Aorta (tissue), 5 donors: ENCODE results near the gene G6PC1. TPM values are rescaled to one million over a fixed set of nuclear protein-coding genes. Genes with fewer than 3 reads are reported as not detected.
"Not testable (repeated sequence)": the region's sequence is repeated elsewhere in the genome, so short reads cannot be mapped to it uniquely, and the experiment has no call there.

Experiments used
- ATAC-seq: fragments of 200-7000 bp; cut with Tn5 transposase; one replicate; pipeline ENCODE4 v1.9.1; 2022; ENCODE audit warnings: moderate library complexity; ENCODE audit not compliant: low FRiP score
- DNase-seq, 2 donors: peaks; one replicate each; pipeline ENCODE4 v3.0.0-alpha.2; 2020
- H3K27ac ChIP-seq, 2 donors: one replicate each; pipeline ENCODE4 v1.5.1; 2013; ENCODE audit warnings: low read length in 2 of 2, mild to moderate bottlenecking in 2 of 2, moderate library complexity in 2 of 2, control low read depth in 1 of 2, inconsistent platforms in 1 of 2, low read depth in 1 of 2
- H3K27me3 ChIP-seq, 2 donors: one replicate each; pipeline ENCODE4 v1.6.1; 2013; ENCODE audit warnings: control low read depth in 1 of 2, low read length in 1 of 2, mild to moderate bottlenecking in 1 of 2, moderate library complexity in 1 of 2; ENCODE audit not compliant: insufficient read depth in 2 of 2, control insufficient read depth in 1 of 2
- H3K36me3 ChIP-seq, 2 donors: one replicate each; pipeline ENCODE4 v1.6.1; 2013; ENCODE audit warnings: control low read depth in 1 of 2, low read length in 1 of 2, mild to moderate bottlenecking in 1 of 2; ENCODE audit not compliant: insufficient read depth in 2 of 2, control insufficient read depth in 1 of 2
- H3K4me1 ChIP-seq, 2 donors: one replicate each; pipeline ENCODE4 v1.6.1; 2013; ENCODE audit warnings: low read length in 2 of 2, control low read depth in 1 of 2, mild to moderate bottlenecking in 1 of 2, moderate library complexity in 1 of 2; ENCODE audit not compliant: insufficient read depth in 2 of 2, control insufficient read depth in 1 of 2
- H3K4me3 ChIP-seq, 2 donors: one replicate each; pipeline ENCODE4 v1.5.1; 2013; ENCODE audit warnings: low read length in 2 of 2, control low read depth in 1 of 2, mild to moderate bottlenecking in 1 of 2
- H3K9me3 ChIP-seq: one replicate; pipeline ENCODE4 v1.6.1; 2013; ENCODE audit warnings: mild to moderate bottlenecking, low read length; ENCODE audit not compliant: control insufficient read depth
- whole genome bisulfite sequencing, 2 donors: extraction: QIAGEN DNeasy Blood & Tissue Kit; methylation state at CpG; one replicate each; pipeline ENCODE4 v1.1.7; 2013; 5-methylcytosine and 5-hydroxymethylcytosine counted together
- intact Hi-C, 2 donors: fragments of 100-400 bp; cut with DNase I; formaldehyde crosslinking; loops; one replicate each; pipeline versions ENCODE4 v1.14.2 to v1.15.0; 2022
- long read RNA-seq, 2 donors: library from polyadenylated mRNA; unstranded; transcript quantifications; one replicate each; pipeline ENCODE4 v2.0.0, GENCODE V29; 2020 to 2021
- polyA plus RNA-seq, 2 donors: library from polyadenylated mRNA; stranded (reverse); fragments of 200-250 nt; gene quantifications; one replicate each; pipeline ENCODE4 v1.2.3, GENCODE V29; 2013
- total RNA-seq, 2 donors: library from RNA; stranded (reverse); fragmentation: NEBNext Ultra II Directional; extraction: Animal tissue kit (Norgen Biotek cat#: 25700); gene quantifications; one replicate each; pipeline ENCODE4 v1.2.1, GENCODE V29; 2021
- donor health status: healthy with polysubstance abuse.
- donor health status: Bipolar disorder and iron deficiency.
- donor health status: DM: no; HTN: no; CAD: no.
- donor health status: DM: no; HTN: no; CAD: no.
- donor health status: DM: yes; HTN: yes; CAD: no.

G6PC1 gene
- not detected for total RNA-seq
- 1 to 10 TPM in 1 of 2 donors, not detected in 1; 3.0 TPM for polyA plus RNA-seq
- long read RNA-seq, donor 1, result 0 reads
- long read RNA-seq, donor 2, result 0 reads

- Histone ChIP-seq H3K27ac (no peak within 1 kb of the TSS), H3K9me3 (no peaks in the 10 kb centered on the region), H3K27me3 (no peaks in the 10 kb centered on the region), H3K4me1 (no peaks in the 10 kb centered on the region), H3K36me3 (no peaks in the 10 kb centered on the region), H3K4me3 (no peak within 1 kb of the TSS)
- DNase-seq (no peak), ATAC-seq (no peak)
- intact Hi-C loops, result no loop called here
- WGBS, 2 donors, result 87 to 88% methylated on average over 12 of the region's 12 CpGs
Measured at GRCh38 chr17:42900460-42901331, at the start of gene G6PC1. Gene G6PC1 (plus strand): TSS chr17:42900799. CDS start chr17:42900877, 78 bp downstream.

GRCh38 chr17:42850954-42851353, 49.6 kb upstream of the G6PC1 start, which contains the start of gene AOC3:
Gene AOC3 (plus strand): TSS chr17:42851199. CDS start chr17:42851344, 145 bp downstream.
- ATAC-seq (peak; percentile 70), DNase-seq (peak; percentile 77 to 89)
- Histone ChIP-seq H3K9me3 (no peaks in the 10 kb centered on the region), H3K27me3 (no peaks in the 10 kb centered on the region), H3K4me1 (no peaks in the 10 kb centered on the region), H3K36me3 (no peaks in the 10 kb centered on the region), H3K27ac (peak within 1 kb of the TSS; percentile 80 to 94), H3K4me3 (peak within 1 kb of the TSS; percentile 85 to 92)
- WGBS, 2 donors, result 8% methylated on average over 9 of the region's 9 CpGs
- intact Hi-C loops, result no loop called here

- 42 to 49% methylated on average over 15 to 25 of the region's 28 CpGs for WGBS, 2 donors
- not testable (repeated sequence) for H3K9me3 ChIP-seq, H3K36me3 ChIP-seq, DNase-seq, H3K4me1 ChIP-seq, H3K27me3 ChIP-seq
- Histone ChIP-seq H3K27ac (peak overlapping the region; percentile 80 to 94), H3K4me3 (peak overlapping the region; percentile 85 to 92)
- peak; percentile 27 for ATAC-seq
- intact Hi-C loops, result loop anchor here in 1 of 2 donors (2.0 kb wide), 1 partner anchor 43 kb away; no protein-coding TSS in a partner anchor
Measured at GRCh38 chr17:42851371-42852240, 49.0 kb upstream of the G6PC1 start.

- no peak for DNase-seq
- Histone ChIP-seq H3K4me1 (no peaks in the 10 kb centered on the region), H3K9me3 (no peaks in the 10 kb centered on the region), H3K4me3 (peak overlapping the region; percentile 84 to 85), H3K27ac (peak overlapping the region; percentile 66 to 94), H3K36me3 (no peaks in the 10 kb centered on the region), H3K27me3 (no peaks in the 10 kb centered on the region)
- WGBS, 2 donors, result 36 to 45% methylated on average over 15 of the region's 15 CpGs
- intact Hi-C loops, result loop anchor here in 1 of 2 donors (2.0 kb wide), 1 partner anchor 42 kb away; no protein-coding TSS in a partner anchor
- no peak for ATAC-seq
Measured at GRCh38 chr17:42852351-42852750, 48.2 kb upstream of the G6PC1 start.

GRCh38 chr17:42853004-42853403, 47.6 kb upstream of the G6PC1 start:
- no peaks in the 10 kb centered on the region for H3K4me1 ChIP-seq
- peak overlapping the region; percentile 84 to 85 for H3K4me3 ChIP-seq
- intact Hi-C loops, result loop anchor here in 1 of 2 donors (2.0 kb wide), 1 partner anchor 42 kb away; no protein-coding TSS in a partner anchor
- ATAC-seq (peak; percentile 72), DNase-seq (peak in 1 of 2 donors; percentile 64)
- no peaks in the 10 kb centered on the region for H3K36me3 ChIP-seq
- H3K27ac ChIP-seq, result peak overlapping the region; percentile 75 to 94
- 4 to 6% methylated on average over 4 of the region's 4 CpGs for WGBS, 2 donors
- H3K9me3 ChIP-seq, result no peaks in the 10 kb centered on the region
- H3K27me3 ChIP-seq, result no peaks in the 10 kb centered on the region

- 10 to 14% methylated on average over 5 of the region's 5 CpGs for WGBS, 2 donors
Measured at GRCh38 chr17:42853597-42853967, 47.0 kb upstream of the G6PC1 start.

GRCh38 chr17:42853968-42854790, 46.4 kb upstream of the G6PC1 start:
- peak in 1 of 2 donors; percentile 46 for DNase-seq

More at GRCh38 chr17:42853597-42853967, 47.0 kb upstream of the G6PC1 start:
- DNase-seq, result no peak
- intact Hi-C loops, result loop anchor here in 1 of 2 donors (2.0 kb wide), 1 partner anchor 41 kb away; no protein-coding TSS in a partner anchor
- ATAC-seq, result no peak
- Histone ChIP-seq H3K36me3 (no peaks in the 10 kb centered on the region), H3K4me3 (peak overlapping the region; percentile 72 to 84), H3K27me3 (no peaks in the 10 kb centered on the region), H3K4me1 (no peaks in the 10 kb centered on the region), H3K9me3 (no peaks in the 10 kb centered on the region), H3K27ac (peak overlapping the region; percentile 23 to 75)

More at GRCh38 chr17:42853968-42854790, 46.4 kb upstream of the G6PC1 start:
- intact Hi-C loops, result loop anchor here in 1 of 2 donors (2.0 kb wide), 1 partner anchor 41 kb away; no protein-coding TSS in a partner anchor
- Histone ChIP-seq H3K4me1 (no peaks in the 10 kb centered on the region), H3K9me3 (no peaks in the 10 kb centered on the region), H3K36me3 (no peaks in the 10 kb centered on the region), H3K27ac (peak overlapping the region in 1 of 2 donors; percentile 75), H3K4me3 (peak overlapping the region; percentile 72 to 84), H3K27me3 (no peaks in the 10 kb centered on the region)
- ATAC-seq, result no peak
- WGBS, 2 donors, result 60 to 64% methylated on average over 15 of the region's 15 CpGs
